ENCODE measurements around the gene RUNDC3A.

The RUNDC3A gene

GRCh38 chr17:44350733-44351226 lies 42.4 kb downstream of the RUNDC3A start:
- Histone ChIP-seq H3K36me3 (ENCODE audit: control insufficient read depth in 2 of 2, insufficient read depth in 2 of 2, low read length in 2 of 2) (peaks cover 33 to 39% of the 10 kb centered on the region in 2 donors), H3K4me3 (ENCODE audit: low read length in 2 of 2) (no peak overlapping the region)

GRCh38 chr17:44351464-44351863 lies 43.1 kb downstream of the RUNDC3A start:
- Histone ChIP-seq H3K4me3 (ENCODE audit: low read length in 2 of 2) (no peak overlapping the region), H3K27me3 (ENCODE audit: control insufficient read depth in 2 of 2, insufficient read depth in 2 of 2, low read length in 2 of 2) (no peaks in the 10 kb centered on the region), H3K36me3 (ENCODE audit: control insufficient read depth in 2 of 2, insufficient read depth in 2 of 2, low read length in 2 of 2) (peaks cover 33 to 39% of the 10 kb centered on the region in 2 donors), H3K27ac (ENCODE audit: low read depth in 2 of 2, low read length in 2 of 2) (no peak overlapping the region), H3K9me3 (ENCODE audit: control insufficient read depth in 2 of 2, low read length in 2 of 2) (no peaks in the 10 kb centered on the region), H3K9ac (ENCODE audit: low read depth in 1 of 2, low read length in 2 of 2) (no peak overlapping the region), H3K4me1 (ENCODE audit: control insufficient read depth in 2 of 2, insufficient read depth in 2 of 2, low read length in 2 of 2) (peaks cover under 1 to 3% of the 10 kb centered on the region in 2 donors)

More at GRCh38 chr17:44350733-44351226, 42.4 kb downstream of the RUNDC3A start:
- Histone ChIP-seq H3K27ac (ENCODE audit: low read depth in 2 of 2, low read length in 2 of 2) (no peak overlapping the region), H3K27me3 (ENCODE audit: control insufficient read depth in 2 of 2, insufficient read depth in 2 of 2, low read length in 2 of 2) (no peaks in the 10 kb centered on the region), H3K9ac (ENCODE audit: low read depth in 1 of 2, low read length in 2 of 2) (no peak overlapping the region), H3K9me3 (ENCODE audit: control insufficient read depth in 2 of 2, low read length in 2 of 2) (no peaks in the 10 kb centered on the region), H3K4me1 (ENCODE audit: control insufficient read depth in 2 of 2, insufficient read depth in 2 of 2, low read length in 2 of 2) (peaks cover 7 to 9% of the 10 kb centered on the region in 2 donors)

- Histone ChIP-seq H3K9me3 (ENCODE audit: control insufficient read depth in 2 of 2, low read length in 2 of 2) (no peaks in the 10 kb centered on the region), H3K4me1 (ENCODE audit: control insufficient read depth in 2 of 2, insufficient read depth in 2 of 2, low read length in 2 of 2) (no peaks in the 10 kb centered on the region), H3K9ac (ENCODE audit: low read depth in 1 of 2, low read length in 2 of 2) (no peak overlapping the region), H3K27me3 (ENCODE audit: control insufficient read depth in 2 of 2, insufficient read depth in 2 of 2, low read length in 2 of 2) (no peaks in the 10 kb centered on the region), H3K4me3 (ENCODE audit: low read length in 2 of 2) (no peak overlapping the region), H3K27ac (ENCODE audit: low read depth in 2 of 2, low read length in 2 of 2) (no peak overlapping the region), H3K36me3 (ENCODE audit: control insufficient read depth in 2 of 2, insufficient read depth in 2 of 2, low read length in 2 of 2) (peaks cover 33 to 39% of the 10 kb centered on the region in 2 donors)
These were observed 43.8 kb downstream of the RUNDC3A start for GRCh38 chr17:44351961-44352827.

DNA sequence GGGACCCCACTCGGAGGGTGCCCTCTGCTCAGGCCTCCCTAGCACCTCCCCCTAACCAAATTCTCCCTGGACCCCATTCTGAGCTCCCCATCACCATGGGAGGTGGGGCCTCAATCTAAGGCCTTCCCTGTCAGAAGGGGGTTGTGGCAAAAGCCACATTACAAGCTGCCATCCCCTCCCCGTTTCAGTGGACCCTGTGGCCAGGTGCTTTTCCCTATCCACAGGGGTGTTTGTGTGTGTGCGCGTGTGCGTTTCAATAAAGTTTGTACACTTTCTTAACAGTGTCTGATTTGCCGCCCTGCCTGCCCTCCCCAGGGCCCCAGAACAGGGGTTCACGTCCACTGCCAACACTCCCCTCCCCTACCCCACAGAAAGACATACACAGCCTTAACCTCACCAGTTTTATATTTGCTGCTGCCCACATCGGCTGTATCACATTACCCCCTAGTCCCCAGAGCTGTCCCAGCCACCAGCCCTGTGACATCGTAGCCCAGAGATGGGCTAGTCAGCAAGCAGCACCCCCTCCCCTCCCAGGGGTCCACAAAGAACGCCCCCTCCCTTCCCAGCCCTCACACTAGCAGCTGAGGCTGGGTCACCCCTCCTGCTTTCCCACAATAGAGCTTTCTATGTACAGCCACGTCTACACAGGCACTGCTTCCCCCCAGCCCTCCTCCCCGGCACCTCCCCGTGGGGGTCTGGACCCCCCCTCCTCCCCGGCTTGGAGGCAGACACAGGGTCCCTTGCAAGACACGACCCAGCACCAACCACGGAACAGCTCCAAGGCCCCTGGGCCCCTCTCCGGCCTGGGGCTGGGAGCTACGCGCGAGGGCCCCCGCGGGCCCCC lies 44.6 kb downstream of the RUNDC3A start:
- no peaks in the 10 kb centered on the region for H3K27me3 ChIP-seq (ENCODE audit: control insufficient read depth in 2 of 2, insufficient read depth in 2 of 2, low read length in 2 of 2)
- no peak overlapping the region for H3K27ac ChIP-seq (ENCODE audit: low read depth in 2 of 2, low read length in 2 of 2)
- H3K9ac ChIP-seq (ENCODE audit: low read depth in 1 of 2, low read length in 2 of 2): no peak overlapping the region
- no peaks in the 10 kb centered on the region for H3K4me1 ChIP-seq (ENCODE audit: control insufficient read depth in 2 of 2, insufficient read depth in 2 of 2, low read length in 2 of 2)
- H3K9me3 ChIP-seq (ENCODE audit: control insufficient read depth in 2 of 2, low read length in 2 of 2): no peaks in the 10 kb centered on the region
- peak overlapping the region; percentile 20 to 43 for H3K4me3 ChIP-seq (ENCODE audit: low read length in 2 of 2)
- peaks cover 33 to 39% of the 10 kb centered on the region in 2 donors for H3K36me3 ChIP-seq (ENCODE audit: control insufficient read depth in 2 of 2, insufficient read depth in 2 of 2, low read length in 2 of 2)

GRCh38 chr17:44353672-44354331 lies 45.4 kb downstream of the RUNDC3A start:
- H3K27ac ChIP-seq (ENCODE audit: low read depth in 2 of 2, low read length in 2 of 2): no peak overlapping the region
- no peaks in the 10 kb centered on the region for H3K4me1 ChIP-seq (ENCODE audit: control insufficient read depth in 2 of 2, insufficient read depth in 2 of 2, low read length in 2 of 2)
- H3K4me3 ChIP-seq (ENCODE audit: low read length in 2 of 2): peak overlapping the region; percentile 43 to 44

DNA sequence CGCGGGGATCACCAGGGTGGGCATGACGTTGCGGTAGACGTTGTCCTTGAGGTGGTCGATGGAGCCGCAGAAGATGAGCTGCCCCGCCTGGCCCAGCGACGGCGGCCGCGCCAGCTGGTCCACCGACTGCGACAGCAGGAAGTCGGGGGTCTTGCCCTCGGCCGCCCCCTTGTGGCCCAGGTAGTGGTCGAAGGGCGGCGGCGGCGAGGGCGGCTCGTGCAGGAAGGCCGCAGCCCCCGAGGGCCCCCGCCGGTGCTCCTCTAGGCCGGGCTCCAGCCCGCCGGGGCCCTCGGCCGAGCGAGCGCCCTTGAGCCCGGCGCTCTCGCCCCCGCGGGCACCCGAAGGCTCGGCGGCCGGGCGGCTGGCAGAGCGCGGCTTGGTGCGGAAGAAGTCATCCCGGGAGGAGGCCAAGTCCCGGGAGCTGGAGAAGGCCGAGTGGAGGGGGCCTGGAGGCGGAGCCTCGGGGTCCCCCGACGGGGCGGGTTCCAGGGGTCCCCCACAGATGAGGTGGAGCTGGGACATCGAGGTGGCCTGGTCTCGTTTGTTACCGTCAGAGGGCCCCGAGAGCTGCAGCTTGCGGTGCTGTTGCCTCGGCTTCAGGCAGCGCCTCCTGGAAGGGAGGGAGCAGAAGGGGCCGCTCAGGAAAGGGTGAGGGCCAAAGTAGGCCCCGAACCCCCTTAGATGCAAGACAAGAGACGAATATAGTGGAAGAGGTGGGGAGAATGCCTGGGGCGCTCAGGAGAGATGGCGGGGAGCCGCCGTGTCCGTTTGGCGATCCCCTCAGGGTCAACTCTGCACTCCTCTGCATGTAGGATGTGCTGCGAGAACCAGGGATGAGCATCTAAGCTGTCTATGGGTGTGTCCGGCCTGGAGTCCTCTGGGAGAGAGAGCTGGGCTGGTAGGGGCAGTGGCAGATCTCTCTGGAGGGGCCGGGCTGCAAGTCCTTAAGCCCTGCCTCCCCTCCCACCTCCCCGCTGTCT lies 46.5 kb downstream of the RUNDC3A start:
- Histone ChIP-seq H3K36me3 (ENCODE audit: control insufficient read depth in 2 of 2, insufficient read depth in 2 of 2, low read length in 2 of 2) (peaks cover 25 to 29% of the 10 kb centered on the region in 2 donors), H3K27ac (ENCODE audit: low read depth in 2 of 2, low read length in 2 of 2) (no peak overlapping the region), H3K4me3 (ENCODE audit: low read length in 2 of 2) (no peak overlapping the region)

More at GRCh38 chr17:44353672-44354331, 45.4 kb downstream of the RUNDC3A start:
- Histone ChIP-seq H3K27me3 (ENCODE audit: control insufficient read depth in 2 of 2, insufficient read depth in 2 of 2, low read length in 2 of 2) (peaks cover 0 to 3% of the 10 kb centered on the region in 2 donors), H3K9me3 (ENCODE audit: control insufficient read depth in 2 of 2, low read length in 2 of 2) (no peaks in the 10 kb centered on the region), H3K9ac (ENCODE audit: low read depth in 1 of 2, low read length in 2 of 2) (no peak overlapping the region), H3K36me3 (ENCODE audit: control insufficient read depth in 2 of 2, insufficient read depth in 2 of 2, low read length in 2 of 2) (peaks cover 33 to 38% of the 10 kb centered on the region in 2 donors)

DNA sequence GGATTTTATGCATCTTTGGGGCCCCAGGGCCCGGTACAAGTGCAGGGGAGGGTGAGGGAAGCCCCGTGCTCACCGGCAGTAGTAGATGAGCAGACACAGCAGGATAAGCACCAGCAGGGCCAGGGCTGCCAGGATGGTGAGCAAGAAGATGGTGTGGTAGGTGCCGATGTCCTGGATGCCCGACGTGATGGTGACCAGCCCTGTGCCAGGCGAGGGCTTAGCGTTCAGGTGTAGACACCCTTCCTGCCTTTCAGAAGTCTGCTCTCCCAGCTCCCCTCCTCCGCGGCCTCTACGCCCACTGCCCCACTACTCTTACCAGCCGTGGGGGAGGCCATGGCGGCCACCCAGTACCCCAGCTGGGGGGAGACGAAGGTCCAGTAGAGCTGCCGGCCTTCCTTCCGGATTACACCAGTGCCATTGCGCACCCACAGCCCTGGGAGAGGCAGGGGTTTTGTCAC lies 47.3 kb downstream of the RUNDC3A start:
- H3K4me3 ChIP-seq (ENCODE audit: low read length in 2 of 2): no peak overlapping the region
- H3K4me1 ChIP-seq (ENCODE audit: control insufficient read depth in 2 of 2, insufficient read depth in 2 of 2, low read length in 2 of 2): no peaks in the 10 kb centered on the region
- H3K27me3 ChIP-seq (ENCODE audit: control insufficient read depth in 2 of 2, insufficient read depth in 2 of 2, low read length in 2 of 2): peaks cover 1 to 10% of the 10 kb centered on the region in 2 donors
- H3K36me3 ChIP-seq (ENCODE audit: control insufficient read depth in 2 of 2, insufficient read depth in 2 of 2, low read length in 2 of 2): peaks cover 20 to 23% of the 10 kb centered on the region in 2 donors
- H3K9ac ChIP-seq (ENCODE audit: low read depth in 1 of 2, low read length in 2 of 2): no peak overlapping the region
- H3K27ac ChIP-seq (ENCODE audit: low read depth in 2 of 2, low read length in 2 of 2): no peak overlapping the region
- no peaks in the 10 kb centered on the region for H3K9me3 ChIP-seq (ENCODE audit: control insufficient read depth in 2 of 2, low read length in 2 of 2)

More for the DNA sequence above, 46.5 kb downstream of the RUNDC3A start:
- no peaks in the 10 kb centered on the region for H3K9me3 ChIP-seq (ENCODE audit: control insufficient read depth in 2 of 2, low read length in 2 of 2)
- H3K4me1 ChIP-seq (ENCODE audit: control insufficient read depth in 2 of 2, insufficient read depth in 2 of 2, low read length in 2 of 2): no peaks in the 10 kb centered on the region
- H3K9ac ChIP-seq (ENCODE audit: low read depth in 1 of 2, low read length in 2 of 2): no peak overlapping the region
- H3K27me3 ChIP-seq (ENCODE audit: control insufficient read depth in 2 of 2, insufficient read depth in 2 of 2, low read length in 2 of 2): peaks cover 0 to 7% of the 10 kb centered on the region in 2 donors

GRCh38 chr17:44356241-44356640 lies 47.8 kb downstream of the RUNDC3A start:
- Histone ChIP-seq H3K4me1 (ENCODE audit: control insufficient read depth in 2 of 2, insufficient read depth in 2 of 2, low read length in 2 of 2) (no peaks in the 10 kb centered on the region), H3K4me3 (ENCODE audit: low read length in 2 of 2) (no peak overlapping the region), H3K9ac (ENCODE audit: low read depth in 1 of 2, low read length in 2 of 2) (no peak overlapping the region), H3K36me3 (ENCODE audit: control insufficient read depth in 2 of 2, insufficient read depth in 2 of 2, low read length in 2 of 2) (peaks cover 15 to 17% of the 10 kb centered on the region in 2 donors), H3K9me3 (ENCODE audit: control insufficient read depth in 2 of 2, low read length in 2 of 2) (no peaks in the 10 kb centered on the region), H3K27ac (ENCODE audit: low read depth in 2 of 2, low read length in 2 of 2) (no peak overlapping the region), H3K27me3 (ENCODE audit: control insufficient read depth in 2 of 2, insufficient read depth in 2 of 2, low read length in 2 of 2) (peaks cover 6 to 15% of the 10 kb centered on the region in 2 donors)

DNA sequence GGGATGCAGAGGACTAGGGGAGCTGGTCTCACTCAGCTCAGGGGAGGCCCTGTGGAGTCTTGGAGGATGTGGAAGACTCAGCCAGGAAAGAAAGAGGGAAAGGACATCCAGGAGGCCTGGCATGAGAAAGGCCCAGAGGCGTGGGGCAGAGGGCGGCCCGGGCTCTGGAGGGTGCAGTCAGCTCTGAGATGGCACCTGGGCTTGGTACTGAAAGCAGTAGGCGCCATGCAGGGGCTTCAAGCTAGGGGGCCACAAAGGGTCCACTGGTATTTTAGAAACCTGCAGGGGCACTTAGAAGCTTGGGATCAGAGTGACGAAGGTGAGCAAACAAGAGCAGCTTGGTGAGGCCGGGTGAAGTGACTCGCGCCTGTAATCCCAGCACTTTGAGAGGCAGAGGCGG lies 49.7 kb downstream of the RUNDC3A start:
- Histone ChIP-seq H3K36me3 (ENCODE audit: control insufficient read depth in 2 of 2, insufficient read depth in 2 of 2, low read length in 2 of 2) (peaks cover 0 to 2% of the 10 kb centered on the region in 2 donors), H3K9me3 (ENCODE audit: control insufficient read depth in 2 of 2, low read length in 2 of 2) (no peaks in the 10 kb centered on the region), H3K27me3 (ENCODE audit: control insufficient read depth in 2 of 2, insufficient read depth in 2 of 2, low read length in 2 of 2) (peaks cover 10 to 21% of the 10 kb centered on the region in 2 donors)

More for the DNA sequence above, 49.7 kb downstream of the RUNDC3A start:
- Histone ChIP-seq H3K9ac (ENCODE audit: low read depth in 1 of 2, low read length in 2 of 2) (no peak overlapping the region), H3K4me3 (ENCODE audit: low read length in 2 of 2) (no peak overlapping the region), H3K27ac (ENCODE audit: low read depth in 2 of 2, low read length in 2 of 2) (no peak overlapping the region), H3K4me1 (ENCODE audit: control insufficient read depth in 2 of 2, insufficient read depth in 2 of 2, low read length in 2 of 2) (peaks cover 2 to 4% of the 10 kb centered on the region in 2 donors)
